ENCODE measurements around the gene PCGF3.
"Not testable (repeated sequence)": the region's sequence is repeated elsewhere in the genome, so short reads cannot be mapped to it uniquely, and the experiment has no call there.

The PCGF3 gene

GRCh38 chr4:726838-727237 is 21.2 kb downstream of the PCGF3 start:
- DNase-seq: no peak

- no peak for DNase-seq
Measured at GRCh38 chr4:727576-727975, 21.9 kb downstream of the PCGF3 start.

- DNase-seq: no peak
Measured at GRCh38 chr4:729336-730315, 24.0 kb downstream of the PCGF3 start.

- no peak for DNase-seq
Measured at GRCh38 chr4:730511-730910, 24.9 kb downstream of the PCGF3 start.

GRCh38 chr4:730946-731904 is 25.6 kb downstream of the PCGF3 start:
- DNase-seq: not testable (repeated sequence)

- not testable (repeated sequence) for DNase-seq
Measured at GRCh38 chr4:731954-732353, 26.3 kb downstream of the PCGF3 start.

GRCh38 chr4:732486-732885 is 26.9 kb downstream of the PCGF3 start:
- DNase-seq: no peak

GRCh38 chr4:732911-733630 is 27.4 kb downstream of the PCGF3 start:
- no peak for DNase-seq

- no peak for DNase-seq
Measured at GRCh38 chr4:733631-733980, 28.0 kb downstream of the PCGF3 start.

- DNase-seq: no peak
Measured at GRCh38 chr4:734075-734474, 28.4 kb downstream of the PCGF3 start.

GRCh38 chr4:734951-735350 is 29.3 kb downstream of the PCGF3 start:
- DNase-seq: no peak

GRCh38 chr4:735583-735982 is 30.0 kb downstream of the PCGF3 start:
- DNase-seq: no peak

- DNase-seq: not testable (repeated sequence)
Measured at GRCh38 chr4:736561-736960, 30.9 kb downstream of the PCGF3 start.

GRCh38 chr4:738781-739280 is 33.2 kb downstream of the PCGF3 start:
- no peak for DNase-seq

GRCh38 chr4:739569-739968 is 33.9 kb downstream of the PCGF3 start:
- no peak for DNase-seq

GRCh38 chr4:740011-740410 is 34.4 kb downstream of the PCGF3 start:
- no peak for DNase-seq

GRCh38 chr4:740656-741282 is 35.1 kb downstream of the PCGF3 start:
- no peak for DNase-seq

GRCh38 chr4:742096-742741 is 36.6 kb downstream of the PCGF3 start:
- no peak for DNase-seq

GRCh38 chr4:742742-743311 is 37.2 kb downstream of the PCGF3 start:
- no peak for DNase-seq

GRCh38 chr4:743463-744211 is 38.0 kb downstream of the PCGF3 start:
- DNase-seq: peak; percentile 9

Measured in GF-D8 (cell line).